GM12864 (cell line): ENCODE data around the gene ACACB.
"Not testable (repeated sequence)": the region's sequence is repeated elsewhere in the genome, so short reads cannot be mapped to it uniquely, and the experiment has no call there.

Experiments
- DNase-seq: peaks from one replicate; pipeline ENCODE4 v3.0.0-alpha.2; 2011; ENCODE audit warnings: low read depth
- H3K4me3 ChIP-seq: 2 replicates; pipeline ENCODE4 v1.5.1; 2011; ENCODE audit warnings: mild to moderate bottlenecking, low read depth, low read length, control low read depth
- CTCF ChIP-seq: IDR thresholded peaks from 2 replicates; pipeline ENCODE4 v1.5.1; 2011; ENCODE audit warnings: low read depth, mild to moderate bottlenecking, moderate library complexity, low read length, control low read depth, inconsistent platforms; ENCODE audit errors: missing control alignments

The ACACB gene

GRCh38 chr12:109169686-109170085, 53.3 kb downstream of the ACACB start:
- H3K4me3 ChIP-seq: no peak overlapping the region
- no peak for TF ChIP-seq CTCF
- no peak for DNase-seq

- DNase-seq: no peak
Observed at GRCh38 chr12:109170324-109170723, 53.9 kb downstream of the ACACB start.

GRCh38 chr12:109172787-109173186, 56.4 kb downstream of the ACACB start:
- DNase-seq, H3K4me3 ChIP-seq: not testable (repeated sequence)

More at GRCh38 chr12:109170324-109170723, 53.9 kb downstream of the ACACB start:
- no peak overlapping the region for H3K4me3 ChIP-seq
- no peak for TF ChIP-seq CTCF

GRCh38 chr12:109173443-109174240, 57.3 kb downstream of the ACACB start:
- H3K4me3 ChIP-seq: no peak overlapping the region
- no peak for DNase-seq
- no peak for TF ChIP-seq CTCF

GRCh38 chr12:109174468-109174867, 58.1 kb downstream of the ACACB start:
- H3K4me3 ChIP-seq: no peak overlapping the region
- DNase-seq: no peak
- no peak for TF ChIP-seq CTCF

- TF ChIP-seq CTCF: no peak
- DNase-seq: no peak
- no peak overlapping the region for H3K4me3 ChIP-seq
Observed at GRCh38 chr12:109178532-109178931, 62.1 kb downstream of the ACACB start.

GRCh38 chr12:109179927-109180326, 63.5 kb downstream of the ACACB start:
- H3K4me3 ChIP-seq: no peak overlapping the region
- no peak for DNase-seq
- TF ChIP-seq CTCF: no peak
